ENCODE data around the gene MRAP. TPM values are rescaled to one million over a fixed set of nuclear protein-coding genes. Genes with fewer than 3 reads are reported as not detected.

The MRAP gene
- total and polyA plus RNA-seq, 2 donors (not counting 1 experiment from before 2014, with no cell fraction given) = not detected

- no peak overlapping the region for H3K4me3 ChIP-seq (ENCODE audit: control extremely low read depth in 1 of 5, extremely low read depth in 1 of 5, insufficient read depth in 1 of 5, low read depth in 2 of 5, low read length in 4 of 5)
- no peaks in the 10 kb centered on the region for H3K4me1 ChIP-seq (ENCODE audit: control insufficient read depth in 2 of 2, insufficient read depth in 2 of 2, low read length in 2 of 2)
- no peaks in the 10 kb centered on the region for H3K9me3 Mint-ChIP-seq (ENCODE audit: insufficient read depth)
- H3K9me3 ChIP-seq (ENCODE audit: control extremely low read depth in 1 of 3, control insufficient read depth in 2 of 3, insufficient read depth in 1 of 3, low read length in 2 of 3) = peaks cover 0 to 4% (median 0%) of the 10 kb centered on the region in 3 donors
- H3K27me3 Mint-ChIP-seq = no peaks in the 10 kb centered on the region
- TF ChIP-seq CTCF (IDR thresholded peaks at IDR 0.05) (no peak), EZH2 (IDR thresholded peaks at IDR 0.05; ENCODE audit: borderline replicate concordance, insufficient read depth, low read depth, low read length, poor library complexity, severe bottlenecking) (no peak)
- WGBS (ENCODE audit: insufficient coverage) = 100% methylated on average over 5 of the region's 6 CpGs
- POLR2A ChIA-PET = no interaction called here
- no peak for ATAC-seq (ENCODE audit: low read depth)
- H3K4me1 Mint-ChIP-seq = no peaks in the 10 kb centered on the region
- H3K9ac ChIP-seq (ENCODE audit: low read length) = no peak overlapping the region
- H3K27ac ChIP-seq (ENCODE audit: low read length in 2 of 2) = no peak overlapping the region
- no peak overlapping the region for H3K4me3 Mint-ChIP-seq
- H3K27ac Mint-ChIP-seq = no peak overlapping the region
- no peak overlapping the region for H3K4me2 ChIP-seq (replicated peaks; ENCODE audit: low read depth, low read length, poor library complexity, severe bottlenecking)
- H3K79me2 ChIP-seq (ENCODE audit: control insufficient read depth, insufficient read depth, low read length) = no peaks in the 10 kb centered on the region
- intact Hi-C loops (cut with micrococcal nuclease) = no loop called here
- no peaks in the 10 kb centered on the region for H4K20me1 ChIP-seq (ENCODE audit: control insufficient read depth, insufficient read depth, low read length, poor library complexity, severe bottlenecking)
- no peaks in the 10 kb centered on the region for H3K27me3 ChIP-seq (replicated peaks in 1 of 4; ENCODE audit: control extremely low read depth in 1 of 4, control insufficient read depth in 3 of 4, insufficient read depth in 4 of 4, low read length in 3 of 4)
- CTCF ChIA-PET = interaction anchor here (1.4 kb wide), 1 partner anchor 22 kb away, joined by 3 read pairs; no protein-coding TSS in a partner anchor
- H2AFZ ChIP-seq (ENCODE audit: insufficient read depth, low read depth, low read length, poor library complexity, severe bottlenecking) = no peak overlapping the region
- DNase-seq = no peak
- H3K36me3 ChIP-seq (replicated peaks in 1 of 2; ENCODE audit: control extremely low read depth in 1 of 2, control insufficient read depth in 1 of 2, extremely low read depth in 1 of 2, insufficient read depth in 2 of 2, low read length in 1 of 2) = peaks cover 0 to 51% of the 10 kb centered on the region in 2 experiments
Measured at GRCh38 chr21:32312976-32313375, 14.3 kb downstream of the MRAP start.

GRCh38 chr21:32314806-32315205 lies 16.2 kb downstream of the MRAP start:
- no peak overlapping the region for H3K4me3 ChIP-seq (ENCODE audit: control extremely low read depth in 1 of 5, extremely low read depth in 1 of 5, insufficient read depth in 1 of 5, low read depth in 2 of 5, low read length in 4 of 5)
- peaks cover 0 to 4% (median 0%) of the 10 kb centered on the region in 3 donors for H3K9me3 ChIP-seq (ENCODE audit: control extremely low read depth in 1 of 3, control insufficient read depth in 2 of 3, insufficient read depth in 1 of 3, low read length in 2 of 3)
- H3K79me2 ChIP-seq (ENCODE audit: control insufficient read depth, insufficient read depth, low read length) = no peaks in the 10 kb centered on the region
- ChIA-PET CTCF (no interaction called here), POLR2A (no interaction called here)
- intact Hi-C loops (cut with micrococcal nuclease) = no loop called here
- no peak for TF ChIP-seq EZH2 (IDR thresholded peaks at IDR 0.05; ENCODE audit: borderline replicate concordance, insufficient read depth, low read depth, low read length, poor library complexity, severe bottlenecking)
- no peak for TF ChIP-seq CTCF (IDR thresholded peaks at IDR 0.05)
- H3K27ac Mint-ChIP-seq = no peak overlapping the region
- H4K20me1 ChIP-seq (ENCODE audit: control insufficient read depth, insufficient read depth, low read length, poor library complexity, severe bottlenecking) = no peaks in the 10 kb centered on the region
- no peak overlapping the region for H3K27ac ChIP-seq (ENCODE audit: low read length in 2 of 2)
- H3K9ac ChIP-seq (ENCODE audit: low read length) = no peak overlapping the region
- no peak overlapping the region for H3K4me2 ChIP-seq (replicated peaks; ENCODE audit: low read depth, low read length, poor library complexity, severe bottlenecking)
- H3K4me1 ChIP-seq (ENCODE audit: control insufficient read depth in 2 of 2, insufficient read depth in 2 of 2, low read length in 2 of 2) = no peaks in the 10 kb centered on the region
- DNase-seq (no peak), ATAC-seq (ENCODE audit: low read depth) (no peak)
- no peaks in the 10 kb centered on the region for H3K27me3 Mint-ChIP-seq
- over 99% methylated on average over 14 of the region's 16 CpGs for WGBS (ENCODE audit: insufficient coverage)
- peaks cover 0 to 69% of the 10 kb centered on the region in 2 experiments for H3K36me3 ChIP-seq (replicated peaks in 1 of 2; ENCODE audit: control extremely low read depth in 1 of 2, control insufficient read depth in 1 of 2, extremely low read depth in 1 of 2, insufficient read depth in 2 of 2, low read length in 1 of 2)
- H2AFZ ChIP-seq (ENCODE audit: insufficient read depth, low read depth, low read length, poor library complexity, severe bottlenecking) = no peak overlapping the region
- H3K27me3 ChIP-seq (replicated peaks in 1 of 4; ENCODE audit: control extremely low read depth in 1 of 4, control insufficient read depth in 3 of 4, insufficient read depth in 4 of 4, low read length in 3 of 4) = no peaks in the 10 kb centered on the region
- H3K4me3 Mint-ChIP-seq = no peak overlapping the region
- no peaks in the 10 kb centered on the region for H3K9me3 Mint-ChIP-seq (ENCODE audit: insufficient read depth)
- H3K4me1 Mint-ChIP-seq = no peaks in the 10 kb centered on the region

All from B cell (primary cell).